ENCODE data around the gene HUNK. TPM values are rescaled to one million over a fixed set of nuclear protein-coding genes. Genes with fewer than 3 reads are reported as not detected.
A peak's percentile ranks its signal among the peaks of the same experiment; 100 is the strongest.

HUNK gene
- total RNA-seq, 1 donor from 2014 or later, result 60.6 TPM

DNA sequence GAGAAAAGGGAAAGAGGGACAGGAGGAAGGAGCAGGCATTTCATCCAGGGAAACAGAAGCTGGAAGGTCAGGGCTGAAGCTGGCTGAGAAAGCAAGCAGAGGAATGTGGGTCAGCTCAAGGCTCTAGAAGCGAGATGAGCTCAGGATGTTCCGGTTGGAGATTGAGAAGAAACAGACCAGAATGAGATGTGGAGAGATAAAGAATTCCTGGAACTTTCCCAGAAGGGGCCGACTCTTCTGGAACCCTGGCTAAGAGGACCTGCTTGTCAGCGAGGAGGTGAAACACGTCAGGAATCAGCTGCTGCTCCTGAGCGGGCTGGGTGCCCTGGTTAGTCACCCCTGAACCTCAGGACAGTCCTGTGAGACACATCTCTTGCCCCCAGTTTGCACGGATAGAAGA, 75.9 kb downstream of the HUNK start:
- Mint-ChIP-seq H3K27me3 (ENCODE audit: low read depth) (no peaks in the 10 kb centered on the region), H3K9me3 (no peaks in the 10 kb centered on the region), H3K27ac (peak overlapping the region; percentile 81), H3K4me3 (no peak overlapping the region), H3K4me1 (peaks cover 55% of the 10 kb centered on the region), H3K36me3 (peaks cover 46% of the 10 kb centered on the region)
- DNase-seq (ENCODE audit: low spot score in 2 of 2, unreplicated experiment in 2 of 2), result no peak
- TF ChIP-seq, protein P1, sequence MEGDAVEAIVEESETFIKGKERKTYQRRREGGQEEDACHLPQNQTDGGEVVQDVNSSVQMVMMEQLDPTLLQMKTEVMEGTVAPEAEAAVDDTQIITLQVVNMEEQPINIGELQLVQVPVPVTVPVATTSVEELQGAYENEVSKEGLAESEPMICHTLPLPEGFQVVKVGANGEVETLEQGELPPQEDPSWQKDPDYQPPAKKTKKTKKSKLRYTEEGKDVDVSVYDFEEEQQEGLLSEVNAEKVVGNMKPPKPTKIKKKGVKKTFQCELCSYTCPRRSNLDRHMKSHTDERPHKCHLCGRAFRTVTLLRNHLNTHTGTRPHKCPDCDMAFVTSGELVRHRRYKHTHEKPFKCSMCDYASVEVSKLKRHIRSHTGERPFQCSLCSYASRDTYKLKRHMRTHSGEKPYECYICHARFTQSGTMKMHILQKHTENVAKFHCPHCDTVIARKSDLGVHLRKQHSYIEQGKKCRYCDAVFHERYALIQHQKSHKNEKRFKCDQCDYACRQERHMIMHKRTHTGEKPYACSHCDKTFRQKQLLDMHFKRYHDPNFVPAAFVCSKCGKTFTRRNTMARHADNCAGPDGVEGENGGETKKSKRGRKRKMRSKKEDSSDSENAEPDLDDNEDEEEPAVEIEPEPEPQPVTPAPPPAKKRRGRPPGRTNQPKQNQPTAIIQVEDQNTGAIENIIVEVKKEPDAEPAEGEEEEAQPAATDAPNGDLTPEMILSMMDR (IDR thresholded peaks at IDR 0.05; ENCODE audit: unreplicated experiment), result no peak

DNA sequence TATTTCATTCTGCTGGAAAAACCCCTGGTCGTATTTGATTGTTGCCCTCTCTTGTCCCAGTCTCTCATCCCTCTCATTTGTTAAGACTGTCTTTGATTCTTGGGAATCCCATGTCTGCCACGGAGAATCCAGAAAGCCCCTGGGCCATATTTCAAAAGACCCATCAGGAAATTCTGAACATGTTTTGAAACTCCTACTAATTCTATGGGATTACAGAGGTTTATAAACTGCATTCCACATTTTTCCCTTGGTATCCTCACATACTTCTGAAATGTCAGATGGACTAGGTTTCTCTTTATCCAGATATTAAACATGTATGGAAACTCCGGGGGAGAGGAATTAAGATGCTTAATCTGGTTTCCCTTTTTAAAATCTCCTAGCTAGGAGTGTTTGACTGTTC, 80.0 kb downstream of the HUNK start:
- H3K9me3 Mint-ChIP-seq, result no peaks in the 10 kb centered on the region
- H3K4me3 Mint-ChIP-seq, result no peak overlapping the region
- peaks cover 23% of the 10 kb centered on the region for H3K4me1 Mint-ChIP-seq
- H3K27ac Mint-ChIP-seq, result peak overlapping the region; percentile 92
- peaks cover 58% of the 10 kb centered on the region for H3K36me3 Mint-ChIP-seq
- DNase-seq (ENCODE audit: low spot score in 2 of 2, unreplicated experiment in 2 of 2), result no peak
- no peaks in the 10 kb centered on the region for H3K27me3 Mint-ChIP-seq (ENCODE audit: low read depth)
- TF ChIP-seq, protein P1 (IDR thresholded peaks at IDR 0.05; ENCODE audit: unreplicated experiment), result no peak

DNA sequence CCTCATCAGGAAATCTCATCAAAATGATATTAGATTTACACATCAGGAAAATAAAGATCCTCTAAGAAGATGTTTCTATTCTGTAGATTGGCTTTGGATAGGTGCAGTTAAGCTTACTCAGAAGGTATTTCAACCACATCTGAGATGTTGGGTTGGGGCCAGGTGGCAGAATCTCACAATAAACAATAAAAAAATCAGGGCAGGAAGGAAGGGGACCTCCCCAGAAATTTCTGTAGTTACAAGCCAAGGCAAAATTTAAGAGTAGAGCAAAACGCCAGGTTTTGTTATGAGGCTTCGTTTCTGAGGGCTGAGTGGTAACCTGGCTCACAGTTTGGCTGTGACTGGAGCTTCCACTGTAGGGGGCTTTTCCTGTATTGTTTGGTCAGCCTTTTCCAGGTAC, 84.8 kb downstream of the HUNK start:
- peaks cover 53% of the 10 kb centered on the region for H3K36me3 Mint-ChIP-seq
- H3K27ac Mint-ChIP-seq, result peak overlapping the region; percentile 47
- no peak overlapping the region for H3K4me3 Mint-ChIP-seq
- TF ChIP-seq, protein P1 (IDR thresholded peaks at IDR 0.05; ENCODE audit: unreplicated experiment), result no peak
- H3K4me1 Mint-ChIP-seq, result peaks cover 12% of the 10 kb centered on the region
- H3K9me3 Mint-ChIP-seq, result peaks cover 11% of the 10 kb centered on the region
- no peak for DNase-seq (ENCODE audit: low spot score in 2 of 2, unreplicated experiment in 2 of 2)
- no peaks in the 10 kb centered on the region for H3K27me3 Mint-ChIP-seq (ENCODE audit: low read depth)

DNA sequence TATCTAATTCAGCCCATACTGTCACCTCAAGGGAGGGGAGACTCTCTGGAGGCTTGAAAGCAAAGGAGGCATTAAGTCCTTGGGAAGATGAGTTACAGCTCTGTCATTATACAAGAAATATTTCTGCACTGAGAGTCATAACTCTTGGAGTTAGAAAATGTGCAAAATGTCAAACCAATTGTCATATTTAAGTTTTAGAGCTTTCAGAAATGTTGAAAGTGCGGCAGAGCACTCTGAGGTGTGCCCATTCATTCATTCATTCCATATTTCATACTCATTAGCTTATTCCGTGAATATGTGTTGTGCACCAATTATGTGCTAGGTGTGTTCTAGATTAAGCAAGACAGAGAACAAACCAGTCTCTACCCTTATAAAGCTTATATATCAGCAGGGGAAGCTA, 87.1 kb downstream of the HUNK start:
- H3K36me3 Mint-ChIP-seq, result peaks cover 49% of the 10 kb centered on the region
- TF ChIP-seq, protein P1 (IDR thresholded peaks at IDR 0.05; ENCODE audit: unreplicated experiment), result no peak
- DNase-seq (ENCODE audit: low spot score in 2 of 2, unreplicated experiment in 2 of 2), result no peak
- H3K4me1 Mint-ChIP-seq, result peaks cover 18% of the 10 kb centered on the region
- no peak overlapping the region for H3K27ac Mint-ChIP-seq
- H3K27me3 Mint-ChIP-seq (ENCODE audit: low read depth), result no peaks in the 10 kb centered on the region
- H3K4me3 Mint-ChIP-seq, result no peak overlapping the region
- H3K9me3 Mint-ChIP-seq, result peaks cover 11% of the 10 kb centered on the region

DNA sequence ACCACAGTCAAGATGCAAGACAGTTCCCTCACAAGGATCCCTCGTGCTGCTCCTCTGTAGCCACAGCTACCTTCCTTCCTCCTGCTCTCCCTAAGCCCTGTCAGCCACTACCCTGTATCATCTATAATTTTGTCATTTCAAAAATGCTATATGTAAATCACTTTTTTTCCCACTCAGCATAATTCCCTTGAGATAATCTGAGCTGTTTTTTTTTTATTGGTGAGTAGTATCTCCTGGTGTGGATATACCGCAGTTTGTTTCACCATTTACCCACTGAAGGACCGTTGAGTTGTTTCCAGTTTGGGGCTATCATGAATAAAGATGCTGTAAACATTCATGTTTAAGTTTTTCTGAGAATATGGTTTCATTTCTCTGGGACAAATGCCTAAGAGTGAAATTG, 88.2 kb downstream of the HUNK start:
- Mint-ChIP-seq H3K27me3 (ENCODE audit: low read depth) (no peaks in the 10 kb centered on the region), H3K36me3 (peaks cover 50% of the 10 kb centered on the region), H3K4me3 (no peak overlapping the region), H3K4me1 (peaks cover 18% of the 10 kb centered on the region), H3K9me3 (peaks cover 11% of the 10 kb centered on the region), H3K27ac (no peak overlapping the region)
- TF ChIP-seq, protein P1 (IDR thresholded peaks at IDR 0.05; ENCODE audit: unreplicated experiment), result no peak
- DNase-seq (ENCODE audit: low spot score in 2 of 2, unreplicated experiment in 2 of 2), result no peak

DNA sequence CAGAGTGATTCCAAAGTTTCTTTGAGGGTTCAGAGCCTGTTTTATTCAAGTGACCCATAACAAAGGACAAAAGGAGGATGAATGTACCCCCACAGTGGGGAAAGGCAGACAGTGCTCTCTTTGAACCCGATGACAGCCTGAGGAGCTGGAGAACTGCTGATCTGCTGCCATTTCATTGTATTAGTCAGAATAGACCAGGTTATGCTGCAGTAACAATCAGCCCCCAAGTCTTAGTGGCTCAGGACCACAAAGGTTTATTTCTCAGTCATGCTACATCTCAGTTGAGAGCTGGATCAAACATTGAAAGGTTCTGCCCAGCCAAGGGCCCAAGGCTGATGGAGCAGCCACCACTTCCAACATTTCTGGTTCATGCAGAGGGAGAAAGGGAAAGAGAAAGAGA, 88.9 kb downstream of the HUNK start:
- no peak overlapping the region for H3K27ac Mint-ChIP-seq
- no peak overlapping the region for H3K4me3 Mint-ChIP-seq
- peaks cover 52% of the 10 kb centered on the region for H3K36me3 Mint-ChIP-seq

More for the DNA sequence above, 88.9 kb downstream of the HUNK start:
- DNase-seq (ENCODE audit: low spot score in 2 of 2, unreplicated experiment in 2 of 2), result no peak
- no peaks in the 10 kb centered on the region for H3K27me3 Mint-ChIP-seq (ENCODE audit: low read depth)
- peaks cover 11% of the 10 kb centered on the region for H3K9me3 Mint-ChIP-seq
- TF ChIP-seq, protein P1 (IDR thresholded peaks at IDR 0.05; ENCODE audit: unreplicated experiment), result no peak
- peaks cover 18% of the 10 kb centered on the region for H3K4me1 Mint-ChIP-seq
